ENCODE measurements around the gene FAHD1.
A peak's percentile ranks its signal among the peaks of the same experiment; 100 is the strongest.

Gene FAHD1

DNA sequence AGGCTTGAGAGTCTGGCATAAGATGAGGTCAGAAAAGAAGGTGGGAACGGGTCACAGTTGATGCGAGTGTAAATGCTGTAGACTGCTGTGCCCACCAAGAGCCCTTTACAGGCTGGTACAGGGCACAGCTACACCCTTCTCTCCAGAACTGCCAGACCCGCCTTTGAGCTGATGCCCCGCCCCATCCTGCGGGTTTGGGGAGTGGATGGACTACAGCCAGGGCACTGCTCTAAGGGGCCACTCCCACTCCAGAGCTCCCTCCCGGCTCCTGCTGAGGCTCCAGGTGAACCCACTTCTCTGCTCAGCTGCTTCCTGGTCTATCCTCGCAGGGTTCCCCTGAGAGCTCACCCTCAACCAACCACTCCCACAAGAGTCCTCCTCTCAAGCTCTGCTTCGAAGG, 32.6 kb downstream of the FAHD1 start:
- Histone ChIP-seq H3K79me2 (ENCODE audit: control insufficient read depth, insufficient read depth, low read length, poor library complexity) (no peaks in the 10 kb centered on the region), H3K79me1 (ENCODE audit: low read length) (no peaks in the 10 kb centered on the region), H3K27me3 (ENCODE audit: insufficient read depth, low read length) (peaks cover 6% of the 10 kb centered on the region), H2BK120ac (ENCODE audit: insufficient read depth, low read length, poor library complexity) (no peak overlapping the region), H3K4me3 (ENCODE audit: low read depth, low read length) (no peak overlapping the region), H3K18ac (ENCODE audit: low read length) (no peak overlapping the region), H4K91ac (ENCODE audit: low read depth, low read length) (no peak overlapping the region), H3K4ac (ENCODE audit: low read depth, low read length) (no peak overlapping the region), H2AK5ac (ENCODE audit: low read length) (no peak overlapping the region), H2AFZ (ENCODE audit: insufficient read depth, low read length, poor library complexity) (no peak overlapping the region), H3K9ac (ENCODE audit: low read length) (no peak overlapping the region), H3K14ac (ENCODE audit: low read length) (no peak overlapping the region), H3K23ac (ENCODE audit: low read length) (no peak overlapping the region), H4K8ac (ENCODE audit: low read depth, low read length) (no peak overlapping the region), H4K12ac (ENCODE audit: low read depth, low read length) (no peak overlapping the region), H2BK12ac (ENCODE audit: low read length) (no peak overlapping the region), H3K4me1 (ENCODE audit: control insufficient read depth in 1 of 2, insufficient read depth in 2 of 2, low read length in 2 of 2) (no peaks in the 10 kb centered on the region), H3K9me3 (ENCODE audit: insufficient read depth, low read depth, low read length) (no peaks in the 10 kb centered on the region), H2BK5ac (ENCODE audit: low read depth, low read length, poor library complexity) (no peak overlapping the region), H3K36me3 (ENCODE audit: control insufficient read depth in 1 of 2, insufficient read depth in 2 of 2, low read length in 2 of 2) (no peaks in the 10 kb centered on the region), H3K4me2 (ENCODE audit: low read length) (no peak overlapping the region), H3K27ac (ENCODE audit: low read depth, low read length) (no peak overlapping the region)
- WGBS (ENCODE audit: extremely low coverage, insufficient coverage, insufficient read length): no CpG with 5 or more reads among the region's 8 CpGs
- DNase-seq: no peak

DNA sequence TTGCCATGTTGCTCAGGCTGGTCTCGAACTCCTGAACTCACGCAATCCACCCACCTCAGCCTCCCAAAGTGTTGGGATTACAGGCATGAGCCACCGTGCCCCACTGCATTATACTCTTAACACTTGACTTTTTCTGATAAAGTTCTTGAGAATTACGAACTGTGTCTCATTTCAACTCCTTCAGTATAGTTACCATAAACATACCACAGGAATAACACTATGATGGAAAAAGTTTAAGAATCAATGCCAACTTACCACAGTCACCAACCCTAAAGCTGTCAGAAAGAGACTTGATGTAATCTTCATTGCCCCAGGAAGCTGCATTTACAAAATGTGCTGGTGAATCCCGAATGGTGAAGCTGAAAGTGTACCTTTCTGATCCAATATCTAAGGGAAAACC, 34.7 kb downstream of the FAHD1 start:
- WGBS (ENCODE audit: extremely low coverage, insufficient coverage, insufficient read length): no CpG with 5 or more reads among the region's 5 CpGs
- H4K12ac ChIP-seq (ENCODE audit: low read depth, low read length): no peak overlapping the region
- no peaks in the 10 kb centered on the region for H3K79me2 ChIP-seq (ENCODE audit: control insufficient read depth, insufficient read depth, low read length, poor library complexity)
- peaks cover 6% of the 10 kb centered on the region for H3K27me3 ChIP-seq (ENCODE audit: insufficient read depth, low read length)
- H3K27ac ChIP-seq (ENCODE audit: low read depth, low read length): no peak overlapping the region
- no peaks in the 10 kb centered on the region for H3K9me3 ChIP-seq (ENCODE audit: insufficient read depth, low read depth, low read length)
- H3K36me3 ChIP-seq (ENCODE audit: control insufficient read depth in 1 of 2, insufficient read depth in 2 of 2, low read length in 2 of 2): no peaks in the 10 kb centered on the region
- no peak overlapping the region for H2BK12ac ChIP-seq (ENCODE audit: low read length)
- no peak overlapping the region for H2BK5ac ChIP-seq (ENCODE audit: low read depth, low read length, poor library complexity)
- no peak overlapping the region for H2AK5ac ChIP-seq (ENCODE audit: low read length)
- no peak overlapping the region for H3K23ac ChIP-seq (ENCODE audit: low read length)
- H2AFZ ChIP-seq (ENCODE audit: insufficient read depth, low read length, poor library complexity): no peak overlapping the region
- no peaks in the 10 kb centered on the region for H3K79me1 ChIP-seq (ENCODE audit: low read length)
- no peak overlapping the region for H3K18ac ChIP-seq (ENCODE audit: low read length)
- H3K4me3 ChIP-seq (ENCODE audit: low read depth, low read length): no peak overlapping the region
- H3K9ac ChIP-seq (ENCODE audit: low read length): no peak overlapping the region
- no peak overlapping the region for H2BK120ac ChIP-seq (ENCODE audit: insufficient read depth, low read length, poor library complexity)
- H3K4me1 ChIP-seq (ENCODE audit: control insufficient read depth in 1 of 2, insufficient read depth in 2 of 2, low read length in 2 of 2): no peaks in the 10 kb centered on the region
- no peak overlapping the region for H4K91ac ChIP-seq (ENCODE audit: low read depth, low read length)
- DNase-seq: no peak
- no peak overlapping the region for H3K14ac ChIP-seq (ENCODE audit: low read length)
- H3K4me2 ChIP-seq (ENCODE audit: low read length): no peak overlapping the region
- no peak overlapping the region for H4K8ac ChIP-seq (ENCODE audit: low read depth, low read length)
- H3K4ac ChIP-seq (ENCODE audit: low read depth, low read length): no peak overlapping the region

DNA sequence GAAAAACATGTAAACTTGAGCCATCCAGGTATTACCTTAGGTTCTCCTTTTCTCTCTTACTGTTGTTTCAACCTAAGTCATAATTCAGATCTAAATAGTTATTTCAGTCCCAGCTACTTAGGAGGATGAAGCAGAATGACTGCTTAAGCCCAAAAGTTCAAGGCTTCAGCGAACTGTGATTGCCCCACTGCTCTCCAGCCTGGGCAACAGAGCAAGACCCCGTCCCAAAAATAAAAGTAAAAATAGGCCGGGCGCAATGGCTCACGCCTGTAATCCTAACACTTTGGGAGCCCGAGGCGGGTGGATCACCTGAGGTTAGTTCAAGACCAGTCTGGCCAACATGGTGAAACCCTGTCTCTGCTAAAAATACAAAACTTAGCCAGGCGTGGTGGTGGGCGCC, 35.4 kb downstream of the FAHD1 start:
- H2AK5ac ChIP-seq (ENCODE audit: low read length): no peak overlapping the region
- WGBS (ENCODE audit: extremely low coverage, insufficient coverage, insufficient read length): no CpG with 5 or more reads among the region's 9 CpGs

DNA sequence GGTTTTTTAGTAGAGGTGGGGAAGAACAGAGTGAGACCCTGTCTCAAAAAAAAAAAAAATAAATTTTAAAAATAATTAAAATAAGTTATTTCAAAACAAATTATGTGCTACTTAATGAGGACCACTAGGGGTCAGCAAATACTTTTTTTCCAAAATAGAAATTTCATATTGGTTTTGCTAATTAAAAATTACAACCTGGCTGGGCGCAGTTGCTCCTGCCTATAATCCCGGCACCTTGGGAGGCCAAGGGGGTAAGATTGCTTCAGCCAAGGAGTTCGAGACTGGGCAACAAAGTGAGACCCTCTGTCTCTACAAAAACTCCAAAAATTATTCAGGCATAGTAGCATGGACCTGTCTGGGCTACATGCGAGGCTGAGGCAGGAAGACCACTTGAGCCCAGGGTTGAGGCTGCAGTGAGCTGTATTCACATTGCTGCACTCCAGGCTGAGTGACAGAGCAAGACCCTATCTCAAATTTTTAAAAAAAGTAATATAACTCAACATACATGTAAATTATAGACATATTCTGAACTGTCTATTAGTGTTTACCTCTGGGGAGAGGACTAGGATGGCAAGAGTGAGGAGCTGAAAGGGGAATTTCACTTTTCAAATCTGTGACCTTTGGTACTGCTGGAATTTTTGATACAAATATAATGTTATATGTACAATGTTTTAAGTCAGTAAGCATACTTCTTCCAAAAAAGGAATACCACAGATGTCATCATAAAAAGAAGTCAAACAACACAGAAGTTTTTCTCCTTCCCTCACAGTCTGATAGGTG, 36.9 kb downstream of the FAHD1 start:
- Histone ChIP-seq H3K9ac (ENCODE audit: low read length) (no peak overlapping the region), H3K36me3 (ENCODE audit: control insufficient read depth in 1 of 2, insufficient read depth in 2 of 2, low read length in 2 of 2) (no peaks in the 10 kb centered on the region), H3K79me2 (ENCODE audit: control insufficient read depth, insufficient read depth, low read length, poor library complexity) (no peaks in the 10 kb centered on the region), H3K14ac (ENCODE audit: low read length) (no peak overlapping the region), H4K8ac (ENCODE audit: low read depth, low read length) (no peak overlapping the region), H2AK5ac (ENCODE audit: low read length) (no peak overlapping the region), H2BK5ac (ENCODE audit: low read depth, low read length, poor library complexity) (no peak overlapping the region), H3K4ac (ENCODE audit: low read depth, low read length) (no peak overlapping the region), H2AFZ (ENCODE audit: insufficient read depth, low read length, poor library complexity) (no peak overlapping the region), H4K12ac (ENCODE audit: low read depth, low read length) (no peak overlapping the region), H3K4me2 (ENCODE audit: low read length) (no peak overlapping the region), H2BK12ac (ENCODE audit: low read length) (no peak overlapping the region), H2BK120ac (ENCODE audit: insufficient read depth, low read length, poor library complexity) (no peak overlapping the region), H4K91ac (ENCODE audit: low read depth, low read length) (no peak overlapping the region), H3K27me3 (ENCODE audit: insufficient read depth, low read length) (peaks cover 2% of the 10 kb centered on the region), H3K9me3 (ENCODE audit: insufficient read depth, low read depth, low read length) (no peaks in the 10 kb centered on the region), H3K23ac (ENCODE audit: low read length) (no peak overlapping the region), H3K79me1 (ENCODE audit: low read length) (no peaks in the 10 kb centered on the region), H3K4me3 (ENCODE audit: low read depth, low read length) (no peak overlapping the region), H3K18ac (ENCODE audit: low read length) (no peak overlapping the region), H3K4me1 (ENCODE audit: control insufficient read depth in 1 of 2, insufficient read depth in 2 of 2, low read length in 2 of 2) (no peaks in the 10 kb centered on the region), H3K27ac (ENCODE audit: low read depth, low read length) (no peak overlapping the region)
- WGBS (ENCODE audit: extremely low coverage, insufficient coverage, insufficient read length): no CpG with 5 or more reads among the region's 4 CpGs
- DNase-seq: peak in 1 of 2 donors; percentile 74

More for the DNA sequence above, 35.4 kb downstream of the FAHD1 start:
- no peak overlapping the region for H3K14ac ChIP-seq (ENCODE audit: low read length)
- no peak overlapping the region for H4K8ac ChIP-seq (ENCODE audit: low read depth, low read length)
- no peaks in the 10 kb centered on the region for H3K9me3 ChIP-seq (ENCODE audit: insufficient read depth, low read depth, low read length)
- no peak overlapping the region for H2BK5ac ChIP-seq (ENCODE audit: low read depth, low read length, poor library complexity)
- no peak overlapping the region for H2AFZ ChIP-seq (ENCODE audit: insufficient read depth, low read length, poor library complexity)
- H3K27ac ChIP-seq (ENCODE audit: low read depth, low read length): no peak overlapping the region
- H3K36me3 ChIP-seq (ENCODE audit: control insufficient read depth in 1 of 2, insufficient read depth in 2 of 2, low read length in 2 of 2): no peaks in the 10 kb centered on the region
- H3K79me2 ChIP-seq (ENCODE audit: control insufficient read depth, insufficient read depth, low read length, poor library complexity): no peaks in the 10 kb centered on the region
- H3K4me2 ChIP-seq (ENCODE audit: low read length): no peak overlapping the region
- no peak overlapping the region for H3K4me3 ChIP-seq (ENCODE audit: low read depth, low read length)
- H2BK120ac ChIP-seq (ENCODE audit: insufficient read depth, low read length, poor library complexity): no peak overlapping the region
- H3K9ac ChIP-seq (ENCODE audit: low read length): no peak overlapping the region
- no peaks in the 10 kb centered on the region for H3K4me1 ChIP-seq (ENCODE audit: control insufficient read depth in 1 of 2, insufficient read depth in 2 of 2, low read length in 2 of 2)
- H3K27me3 ChIP-seq (ENCODE audit: insufficient read depth, low read length): peaks cover 6% of the 10 kb centered on the region
- H3K23ac ChIP-seq (ENCODE audit: low read length): no peak overlapping the region
- H2BK12ac ChIP-seq (ENCODE audit: low read length): no peak overlapping the region
- no peak overlapping the region for H4K12ac ChIP-seq (ENCODE audit: low read depth, low read length)
- no peak for DNase-seq
- no peak overlapping the region for H3K4ac ChIP-seq (ENCODE audit: low read depth, low read length)
- no peak overlapping the region for H3K18ac ChIP-seq (ENCODE audit: low read length)
- H4K91ac ChIP-seq (ENCODE audit: low read depth, low read length): no peak overlapping the region
- no peaks in the 10 kb centered on the region for H3K79me1 ChIP-seq (ENCODE audit: low read length)

All from trophoblast cell (in vitro differentiated cells and primary cell).